Subcutaneous adipose tissue (tissue), 4 donors: ENCODE data around the gene YIF1B. TPM values are rescaled to one million over a fixed set of nuclear protein-coding genes. Genes with fewer than 3 reads are reported as not detected.

Source experiments
- total RNA-seq, 4 donors: library from RNA; depleted of rRNA; stranded (reverse); fragments of >200 nt; gene quantifications; one replicate each; pipeline ENCODE4 v1.1.0, GENCODE V29; 2016
- TF ChIP-seq, protein P1 (sequence below): fragments of 450-650 bp; IDR thresholded peaks from one replicate; pipeline ENCODE4 v1.5.1; 2016; ENCODE audit warnings: low read depth, mild to moderate bottlenecking, control low read depth, antibody characterized with exemption, moderate library complexity

YIF1B gene
- total RNA-seq, 4 donors from 2014 or later: 14.5 to 28.7 (median 19.5) TPM

- TF ChIP-seq, protein P1, sequence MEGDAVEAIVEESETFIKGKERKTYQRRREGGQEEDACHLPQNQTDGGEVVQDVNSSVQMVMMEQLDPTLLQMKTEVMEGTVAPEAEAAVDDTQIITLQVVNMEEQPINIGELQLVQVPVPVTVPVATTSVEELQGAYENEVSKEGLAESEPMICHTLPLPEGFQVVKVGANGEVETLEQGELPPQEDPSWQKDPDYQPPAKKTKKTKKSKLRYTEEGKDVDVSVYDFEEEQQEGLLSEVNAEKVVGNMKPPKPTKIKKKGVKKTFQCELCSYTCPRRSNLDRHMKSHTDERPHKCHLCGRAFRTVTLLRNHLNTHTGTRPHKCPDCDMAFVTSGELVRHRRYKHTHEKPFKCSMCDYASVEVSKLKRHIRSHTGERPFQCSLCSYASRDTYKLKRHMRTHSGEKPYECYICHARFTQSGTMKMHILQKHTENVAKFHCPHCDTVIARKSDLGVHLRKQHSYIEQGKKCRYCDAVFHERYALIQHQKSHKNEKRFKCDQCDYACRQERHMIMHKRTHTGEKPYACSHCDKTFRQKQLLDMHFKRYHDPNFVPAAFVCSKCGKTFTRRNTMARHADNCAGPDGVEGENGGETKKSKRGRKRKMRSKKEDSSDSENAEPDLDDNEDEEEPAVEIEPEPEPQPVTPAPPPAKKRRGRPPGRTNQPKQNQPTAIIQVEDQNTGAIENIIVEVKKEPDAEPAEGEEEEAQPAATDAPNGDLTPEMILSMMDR: no peak
Measured at GRCh38 chr19:38267761-38268483, 47.8 kb downstream of the YIF1B start.

- TF ChIP-seq, protein P1: no peak
Measured at GRCh38 chr19:38266981-38267597, 48.7 kb downstream of the YIF1B start.

GRCh38 chr19:38265921-38266429, 49.8 kb downstream of the YIF1B start:
- TF ChIP-seq, protein P1: no peak

- TF ChIP-seq, protein P1: no peak
Measured at GRCh38 chr19:38265213-38265861, 50.4 kb downstream of the YIF1B start.

DNA sequence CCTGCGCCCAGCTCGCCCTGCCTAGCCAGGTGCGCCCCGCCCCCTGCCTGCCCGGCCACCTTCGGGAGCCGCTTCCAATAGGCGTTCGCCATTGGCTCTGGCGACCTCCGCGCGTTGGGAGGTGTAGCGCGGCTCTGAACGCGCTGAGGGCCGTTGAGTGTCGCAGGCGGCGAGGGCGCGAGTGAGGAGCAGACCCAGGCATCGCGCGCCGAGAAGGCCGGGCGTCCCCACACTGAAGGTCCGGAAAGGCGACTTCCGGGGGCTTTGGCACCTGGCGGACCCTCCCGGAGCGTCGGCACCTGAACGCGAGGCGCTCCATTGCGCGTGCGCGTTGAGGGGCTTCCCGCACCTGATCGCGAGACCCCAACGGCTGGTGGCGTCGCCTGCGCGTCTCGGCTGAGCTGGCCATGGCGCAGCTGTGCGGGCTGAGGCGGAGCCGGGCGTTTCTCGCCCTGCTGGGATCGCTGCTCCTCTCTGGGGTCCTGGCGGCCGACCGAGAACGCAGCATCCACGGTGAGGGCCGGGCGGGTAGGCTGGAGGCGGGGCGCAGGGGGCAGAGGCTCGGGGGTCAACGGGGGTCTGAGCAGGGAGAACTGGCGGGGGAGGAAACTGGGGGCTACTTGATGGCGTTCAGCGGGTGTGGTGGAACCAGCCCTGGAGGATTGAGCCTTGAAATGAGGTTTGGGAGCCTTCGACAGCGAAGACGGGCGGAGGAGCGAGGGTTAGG, 51.1 kb downstream of the YIF1B start, which contains the start of gene SPINT2:
Gene SPINT2 (plus strand): TSS at position 88 of the 727 bp plus-strand sequence. CDS start 320 bp downstream, at position 408.
- TF ChIP-seq, protein P1: no peak

- TF ChIP-seq, protein P1: no peak
Measured at GRCh38 chr19:38263689-38264485, 51.9 kb downstream of the YIF1B start.
